Measurements from ENCODE around the gene TENT5C. TPM values are rescaled to one million over a fixed set of nuclear protein-coding genes. Genes with fewer than 3 reads are reported as not detected.

Gene TENT5C
- total and polyA plus RNA-seq, 10 of the 15 experiments (the other 5 are each of a cell fraction or from before 2014, with no cell fraction given), result 0.19 to 2.4 (median 0.78) TPM

GRCh38 chr1:117611894-117612483, 6.1 kb downstream of the TENT5C start:
- H3K79me2 ChIP-seq (ENCODE audit: control insufficient read depth, insufficient read depth, low read length), result no peaks in the 10 kb centered on the region
- H3K4me3 ChIP-seq, result no peak overlapping the region
- H3K4me2 ChIP-seq (ENCODE audit: control insufficient read depth, insufficient read depth), result no peak overlapping the region
- ChIA-PET POLR2A (interaction anchor here (0.7 kb wide), 1 partner anchor 317 kb away, joined by 3 read pairs; the partner anchor contains the start of genes GDAP2 and WDR3), RAD21 (ENCODE audit: unreplicated experiment) (interaction anchor here (0.9 kb wide), 1 partner anchor 43 kb away, joined by 3 read pairs; no protein-coding TSS in a partner anchor), SMC1A (ENCODE audit: uncharacterized antibody, unreplicated experiment) (no interaction called here), CTCF (interaction anchor here (1.1 kb wide), 1 partner anchor 77 kb away, joined by 4 read pairs; no protein-coding TSS in a partner anchor)
- no TSS peak for BruUV-seq (replicated peaks)
- H4K20me1 ChIP-seq (ENCODE audit: control insufficient read depth, insufficient read depth), result no peaks in the 10 kb centered on the region
- TF ChIP-seq CREB1 (IDR thresholded peaks at IDR 0.05; ENCODE audit: low read depth) (no peak), POLR2AphosphoS5 (IDR thresholded peaks at IDR 0.05; ENCODE audit: low read length) (no peak), NFYA (IDR thresholded peaks at IDR 0.05; ENCODE audit: borderline replicate concordance, low read depth, low read length) (no peak)
- peaks cover under 1% of the 10 kb centered on the region for H3K4me1 ChIP-seq (ENCODE audit: control insufficient read depth, insufficient read depth, low read length)
- no peaks in the 10 kb centered on the region for H3K36me3 ChIP-seq (ENCODE audit: control insufficient read depth in 2 of 2, insufficient read depth in 2 of 2, low read length in 1 of 2)
- H3K27ac ChIP-seq (ENCODE audit: control insufficient read depth, insufficient read depth), result no peak overlapping the region
- no peak for ATAC-seq
- H2AFZ ChIP-seq (ENCODE audit: control insufficient read depth, low read depth, low read length), result no peak overlapping the region
- WGBS (ENCODE audit: insufficient coverage, insufficient replicate concordance, low lambda C conversion rate, missing lambda C conversion rate), result 80% methylated on average over 3 of the region's 3 CpGs
- H3K9ac ChIP-seq (ENCODE audit: control insufficient read depth, insufficient read depth, low read length), result no peak overlapping the region
- DNase-seq (ENCODE audit: low read depth, low spot score), result no peak
- intact Hi-C loops (cut with micrococcal nuclease; ENCODE audit: unreplicated experiment), result no loop called here
- no peaks in the 10 kb centered on the region for H3K9me3 ChIP-seq (replicated peaks; ENCODE audit: control insufficient read depth, insufficient read depth, low read length)
- FAIRE-seq, result no peak
- in situ Hi-C loops (cut with MboI), result no loop called here
- H3K27me3 ChIP-seq (replicated peaks in 1 of 2; ENCODE audit: control insufficient read depth in 2 of 2, insufficient read depth in 2 of 2, low read length in 1 of 2), result peaks cover 2 to 4% of the 10 kb centered on the region in 2 experiments; a peak in 3 of 4 replicates

DNA sequence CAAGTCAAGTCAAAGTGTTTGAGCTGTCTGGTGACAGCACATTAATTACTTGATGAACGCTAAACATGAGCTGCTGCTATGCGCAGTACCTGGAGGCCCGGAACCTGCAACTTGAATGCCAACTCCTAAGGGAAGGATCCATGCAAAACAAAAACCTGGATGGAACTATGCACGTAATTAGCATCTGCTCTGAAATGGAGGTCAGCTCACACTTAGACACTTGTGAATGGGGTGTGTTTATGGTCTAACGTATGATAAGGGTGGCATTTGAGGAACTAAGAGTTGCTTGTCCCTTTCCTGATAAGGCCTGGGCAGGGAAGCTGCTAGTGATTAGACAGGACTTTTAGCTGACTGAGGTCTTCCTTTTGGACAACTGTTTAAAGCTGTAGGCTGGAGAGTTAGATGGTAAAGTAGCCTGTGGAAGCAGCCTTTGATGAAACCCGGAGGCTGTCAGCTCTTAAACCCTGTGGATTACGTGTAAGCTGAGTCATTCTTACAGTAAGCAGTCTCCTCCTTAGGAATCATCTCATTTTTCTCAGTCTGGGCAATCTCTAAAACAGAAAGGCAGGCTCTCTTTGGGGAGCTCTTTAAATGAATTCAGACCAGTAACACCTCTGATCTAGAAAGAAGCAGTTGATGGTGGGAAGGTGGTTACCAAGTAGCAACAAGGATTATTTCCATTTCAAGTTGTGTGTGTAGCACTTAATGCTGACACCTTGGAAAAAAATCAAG, 6.8 kb downstream of the TENT5C start:
- ChIA-PET CTCF (interaction anchor here (1.1 kb wide), 1 partner anchor 78 kb away, joined by 4 read pairs; no protein-coding TSS in a partner anchor), SMC1A (ENCODE audit: uncharacterized antibody, unreplicated experiment) (no interaction called here), RAD21 (ENCODE audit: unreplicated experiment) (interaction anchor here (0.6 to 0.9 kb wide), 2 partner anchors 43 to 70 kb away, joined by 3 read pairs; no protein-coding TSS in a partner anchor), POLR2A (no interaction called here)
- ATAC-seq (0 out of 3 replicates have a peak, but pooled peaks have one; percentile 15), DNase-seq (ENCODE audit: low read depth, low spot score) (no peak), FAIRE-seq (peak; percentile 57)
- Histone ChIP-seq H3K27me3 (replicated peaks in 1 of 2; ENCODE audit: control insufficient read depth in 2 of 2, insufficient read depth in 2 of 2, low read length in 1 of 2) (peaks cover 0 to 3% of the 10 kb centered on the region in 2 experiments; a peak in 3 of 4 replicates), H3K9ac (ENCODE audit: control insufficient read depth, insufficient read depth, low read length) (no peak overlapping the region), H3K27ac (ENCODE audit: control insufficient read depth, insufficient read depth) (no peak overlapping the region), H3K4me1 (ENCODE audit: control insufficient read depth, insufficient read depth, low read length) (no peaks in the 10 kb centered on the region), H4K20me1 (ENCODE audit: control insufficient read depth, insufficient read depth) (no peaks in the 10 kb centered on the region), H2AFZ (ENCODE audit: control insufficient read depth, low read depth, low read length) (no peak overlapping the region), H3K79me2 (ENCODE audit: control insufficient read depth, insufficient read depth, low read length) (no peaks in the 10 kb centered on the region), H3K4me3 (no peak overlapping the region), H3K36me3 (ENCODE audit: control insufficient read depth in 2 of 2, insufficient read depth in 2 of 2, low read length in 1 of 2) (no peaks in the 10 kb centered on the region), H3K9me3 (replicated peaks; ENCODE audit: control insufficient read depth, insufficient read depth, low read length) (no peaks in the 10 kb centered on the region), H3K4me2 (ENCODE audit: control insufficient read depth, insufficient read depth) (no peak overlapping the region)
- in situ Hi-C loops (cut with MboI) (no loop called here), intact Hi-C loops (cut with micrococcal nuclease; ENCODE audit: unreplicated experiment) (no loop called here)
- no TSS peak for BruUV-seq (replicated peaks)
- whole genome bisulfite sequencing (ENCODE audit: insufficient coverage, insufficient replicate concordance, low lambda C conversion rate, missing lambda C conversion rate), result 59% methylated on average over 7 of the region's 7 CpGs
- TF ChIP-seq E2F8 (IDR thresholded peaks at IDR 0.05; ENCODE audit: low read depth, partially characterized antibody), result no peak
- TF ChIP-seq NR2F1 (conservative IDR thresholded peaks at IDR 0.05), result no peak
- TF ChIP-seq BCL11A (IDR thresholded peaks at IDR 0.05; ENCODE audit: low read depth, low read length), result no peak
- TF ChIP-seq ZNF217 (IDR thresholded peaks at IDR 0.05), result no peak
- TF ChIP-seq RAD21 (IDR thresholded peaks at IDR 0.05; ENCODE audit: insufficient read depth, low read depth, low read length), result no peak
- no peak for TF ChIP-seq CREM (IDR thresholded peaks at IDR 0.05; ENCODE audit: low read depth)
- TF ChIP-seq NRF1 (conservative IDR thresholded peaks at IDR 0.05; ENCODE audit: low read depth, low read length), result no peak

All from GM12878 (cell line).